ENCODE data around the gene SLC8A1.

SLC8A1 gene

DNA sequence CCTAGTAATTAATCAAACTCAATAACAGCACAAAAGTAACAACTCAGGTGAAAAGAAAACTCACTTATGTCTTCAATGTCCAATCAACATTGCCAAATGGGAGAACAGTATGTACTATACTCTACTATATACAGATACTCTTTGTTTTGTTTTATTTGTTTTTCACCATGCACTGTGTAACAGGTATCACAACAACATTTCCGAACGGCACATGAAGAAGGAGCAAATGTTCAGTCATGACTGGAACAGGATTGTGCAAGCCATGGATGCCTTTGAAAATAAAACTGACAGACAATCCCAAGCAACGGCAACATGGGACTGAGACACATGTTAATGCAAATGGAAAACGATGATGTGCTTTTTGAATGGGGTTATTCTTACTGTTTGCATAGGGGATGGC lies 337.9 kb downstream of the SLC8A1 start:
- TF ChIP-seq, protein P1, sequence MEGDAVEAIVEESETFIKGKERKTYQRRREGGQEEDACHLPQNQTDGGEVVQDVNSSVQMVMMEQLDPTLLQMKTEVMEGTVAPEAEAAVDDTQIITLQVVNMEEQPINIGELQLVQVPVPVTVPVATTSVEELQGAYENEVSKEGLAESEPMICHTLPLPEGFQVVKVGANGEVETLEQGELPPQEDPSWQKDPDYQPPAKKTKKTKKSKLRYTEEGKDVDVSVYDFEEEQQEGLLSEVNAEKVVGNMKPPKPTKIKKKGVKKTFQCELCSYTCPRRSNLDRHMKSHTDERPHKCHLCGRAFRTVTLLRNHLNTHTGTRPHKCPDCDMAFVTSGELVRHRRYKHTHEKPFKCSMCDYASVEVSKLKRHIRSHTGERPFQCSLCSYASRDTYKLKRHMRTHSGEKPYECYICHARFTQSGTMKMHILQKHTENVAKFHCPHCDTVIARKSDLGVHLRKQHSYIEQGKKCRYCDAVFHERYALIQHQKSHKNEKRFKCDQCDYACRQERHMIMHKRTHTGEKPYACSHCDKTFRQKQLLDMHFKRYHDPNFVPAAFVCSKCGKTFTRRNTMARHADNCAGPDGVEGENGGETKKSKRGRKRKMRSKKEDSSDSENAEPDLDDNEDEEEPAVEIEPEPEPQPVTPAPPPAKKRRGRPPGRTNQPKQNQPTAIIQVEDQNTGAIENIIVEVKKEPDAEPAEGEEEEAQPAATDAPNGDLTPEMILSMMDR (IDR thresholded peaks at IDR 0.05; ENCODE audit: low read depth, low read length, missing control alignments), result no peak
- no peak overlapping the region for H3K4me3 ChIP-seq (ENCODE audit: low read depth, low read length)
- no peak for DNase-seq (ENCODE audit: low read depth)
- in situ Hi-C loops (cut with HindIII; ENCODE audit: low sequenced_read_pairs), result no loop called here

DNA sequence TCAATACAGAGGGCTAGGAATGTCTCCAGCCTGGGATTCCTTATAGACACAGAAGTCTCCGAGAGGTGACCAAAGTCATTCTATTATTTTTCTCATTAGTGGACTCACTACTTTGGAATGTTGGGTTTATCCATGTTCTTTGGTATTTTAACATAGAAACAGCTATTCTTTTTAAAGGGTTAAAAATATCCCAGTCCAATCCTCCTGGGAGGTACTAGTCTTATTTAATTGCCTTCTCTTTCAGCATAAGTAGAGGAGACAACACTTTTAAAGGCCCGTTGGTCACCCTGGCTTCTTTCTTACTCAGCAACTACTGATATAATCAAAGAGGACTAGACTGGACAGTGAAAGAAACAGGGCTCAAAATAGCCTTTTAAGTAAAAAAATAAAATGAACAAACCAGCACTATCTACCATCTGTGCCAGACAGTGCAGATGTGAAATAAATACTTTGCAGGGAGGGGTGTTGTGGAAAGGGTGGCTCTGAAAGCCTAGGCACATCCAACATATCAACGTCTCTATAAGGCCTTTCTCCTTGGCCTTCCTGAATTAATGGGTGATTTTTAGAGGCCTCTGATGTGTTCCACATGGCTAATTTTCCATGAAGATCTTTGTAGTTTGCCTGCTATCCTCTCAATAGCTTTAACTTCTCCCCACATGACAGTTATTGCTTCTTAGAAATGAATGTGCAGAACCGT lies 338.5 kb downstream of the SLC8A1 start:
- H3K4me3 ChIP-seq (ENCODE audit: low read depth, low read length), result no peak overlapping the region
- in situ Hi-C loops (cut with HindIII; ENCODE audit: low sequenced_read_pairs), result no loop called here
- TF ChIP-seq, protein P1 (IDR thresholded peaks at IDR 0.05; ENCODE audit: low read depth, low read length, missing control alignments), result no peak
- no peak for DNase-seq (ENCODE audit: low read depth)

DNA sequence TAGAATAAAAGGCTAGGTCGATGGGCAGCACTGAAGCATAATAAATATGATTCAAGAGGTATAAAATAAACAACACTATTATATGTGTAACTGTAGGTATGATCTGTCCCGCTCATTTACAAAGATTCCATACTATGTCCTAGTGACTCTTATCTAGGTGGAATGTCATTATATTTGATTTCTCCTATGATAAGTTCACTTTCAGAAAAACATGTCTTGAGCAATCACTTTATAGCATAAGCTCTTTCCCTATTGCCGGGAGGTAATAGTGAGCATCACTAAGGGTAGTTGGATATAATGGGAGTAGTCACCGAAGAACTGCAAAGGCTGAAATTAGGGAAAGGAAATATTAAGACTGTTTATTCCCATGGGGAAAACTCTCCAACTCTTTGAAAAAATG lies 342.5 kb downstream of the SLC8A1 start:
- TF ChIP-seq, protein P1 (IDR thresholded peaks at IDR 0.05; ENCODE audit: low read depth, low read length, missing control alignments), result no peak
- no peak for DNase-seq (ENCODE audit: low read depth)
- no peak overlapping the region for H3K4me3 ChIP-seq (ENCODE audit: low read depth, low read length)
- in situ Hi-C loops (cut with HindIII; ENCODE audit: low sequenced_read_pairs), result no loop called here

DNA sequence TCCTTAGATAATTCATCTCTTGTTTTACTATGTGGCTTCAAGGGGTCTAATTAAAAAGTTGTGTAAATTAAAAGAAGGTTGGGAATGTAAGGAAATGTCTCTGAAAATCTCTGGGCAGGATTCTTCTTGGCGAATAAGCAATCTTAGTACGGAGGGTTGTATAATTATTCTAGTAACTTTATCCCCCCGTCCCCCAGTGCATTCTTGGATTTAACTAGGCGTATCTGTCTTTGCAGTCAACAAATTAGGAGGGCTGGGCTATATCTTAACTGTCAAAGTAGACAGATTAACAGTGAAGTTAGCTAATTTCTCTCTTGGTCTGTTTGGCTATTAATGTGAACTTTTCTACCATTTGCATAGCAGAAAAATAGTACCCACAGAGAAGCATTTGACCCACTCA lies 343.0 kb downstream of the SLC8A1 start:
- no peak overlapping the region for H3K4me3 ChIP-seq (ENCODE audit: low read depth, low read length)
- TF ChIP-seq, protein P1 (IDR thresholded peaks at IDR 0.05; ENCODE audit: low read depth, low read length, missing control alignments), result no peak
- no peak for DNase-seq (ENCODE audit: low read depth)
- in situ Hi-C loops (cut with HindIII; ENCODE audit: low sequenced_read_pairs), result no loop called here

DNA sequence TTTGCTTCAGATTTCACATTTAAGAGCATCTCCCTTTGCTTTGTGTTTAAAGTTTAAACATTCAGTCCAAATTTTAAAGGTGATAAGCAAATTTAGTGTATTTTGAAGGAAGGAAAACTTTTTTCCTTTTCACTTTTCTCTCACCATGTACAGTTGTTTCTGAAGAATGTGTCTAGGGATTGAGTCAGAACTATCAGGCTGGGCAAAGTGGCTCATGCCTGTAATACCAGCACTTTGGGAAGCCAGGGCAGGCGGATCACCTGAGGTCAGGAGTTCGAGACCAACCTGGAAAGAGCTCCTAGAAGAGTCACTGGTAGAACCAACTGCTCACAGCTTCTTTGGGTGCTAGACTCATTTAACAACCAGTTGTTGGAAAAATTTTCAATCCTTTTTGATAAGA lies 345.8 kb downstream of the SLC8A1 start:
- TF ChIP-seq, protein P1 (IDR thresholded peaks at IDR 0.05; ENCODE audit: low read depth, low read length, missing control alignments), result no peak
- in situ Hi-C loops (cut with HindIII; ENCODE audit: low sequenced_read_pairs), result no loop called here
- no peak for DNase-seq (ENCODE audit: low read depth)
- H3K4me3 ChIP-seq (ENCODE audit: low read depth, low read length), result no peak overlapping the region

DNA sequence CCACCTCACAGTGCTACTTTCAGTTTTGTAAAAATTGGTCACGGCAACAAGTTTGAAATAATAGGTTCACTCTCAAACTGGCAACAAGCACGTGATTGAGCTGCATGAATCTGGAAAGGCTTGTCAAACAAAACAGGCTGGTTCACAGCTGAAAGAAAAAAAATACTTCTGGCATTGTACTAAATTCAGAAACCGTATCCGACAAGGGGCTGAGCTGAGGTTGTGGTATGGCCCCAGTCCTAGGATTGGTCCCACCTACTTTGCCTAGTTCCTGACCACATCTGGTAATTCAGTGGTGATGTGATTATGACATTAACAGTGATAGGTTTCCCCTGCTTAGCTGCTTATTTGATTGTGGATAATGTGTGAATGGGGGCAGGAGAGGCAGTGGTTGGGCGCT lies 346.3 kb downstream of the SLC8A1 start:
- TF ChIP-seq, protein P1 (IDR thresholded peaks at IDR 0.05; ENCODE audit: low read depth, low read length, missing control alignments), result no peak
- in situ Hi-C loops (cut with HindIII; ENCODE audit: low sequenced_read_pairs), result no loop called here
- H3K4me3 ChIP-seq (ENCODE audit: low read depth, low read length), result no peak overlapping the region
- DNase-seq (ENCODE audit: low read depth), result peak; percentile 87

Data from astrocyte of the cerebellum (primary cell).